Measurements from ENCODE around the gene ARHGAP8. TPM values are rescaled to one million over a fixed set of nuclear protein-coding genes. Genes with fewer than 3 reads are reported as not detected.

Gene ARHGAP8
- total and polyA plus RNA-seq, 4 experiments from 2014 or later, result 0.67 TPM; not detected in 3

DNA sequence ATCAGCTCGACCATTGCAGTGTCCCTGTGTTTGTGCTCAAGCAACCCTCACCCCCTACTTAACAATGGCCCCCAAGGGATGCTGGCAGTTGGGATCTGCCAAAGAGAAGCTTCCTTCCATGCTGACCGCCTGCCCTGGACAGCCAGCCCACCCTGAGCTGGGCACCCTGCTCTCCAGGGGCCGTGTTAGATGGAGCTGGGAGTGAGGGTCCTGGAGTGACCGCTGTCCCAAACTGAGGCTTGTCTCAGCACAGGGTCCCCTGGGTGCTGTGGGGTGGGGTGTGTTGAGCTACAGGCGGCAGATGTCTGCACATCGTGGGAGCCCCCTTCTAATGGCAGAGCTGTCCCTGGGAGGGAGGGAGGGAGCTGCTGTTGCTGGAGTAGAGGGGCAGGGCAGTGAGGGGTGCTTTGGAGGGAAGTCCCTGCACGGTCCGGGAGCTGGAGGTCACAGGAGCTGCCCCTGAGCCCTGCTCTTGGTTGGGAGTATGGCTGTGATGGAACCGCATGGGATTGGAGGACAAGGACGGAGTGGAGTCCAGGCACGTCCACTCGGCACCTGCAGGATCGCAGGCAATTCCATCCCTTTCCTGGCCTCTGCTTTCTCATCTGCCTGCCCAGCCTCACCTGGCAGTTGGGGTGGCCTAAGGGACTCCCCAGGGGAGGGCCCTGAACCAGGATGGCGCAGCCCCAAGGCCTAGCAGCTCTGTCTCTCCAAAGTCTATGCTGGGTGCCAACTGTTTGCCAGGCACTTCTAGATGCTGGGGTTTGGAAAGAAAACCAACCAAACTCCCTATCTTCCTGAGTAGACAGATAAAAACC lies 126.3 kb downstream of the ARHGAP8 start:
- ChIA-PET CTCF (ENCODE audit: partially characterized antibody) (no interaction called here), POLR2A (ENCODE audit: partially characterized antibody) (no interaction called here)

GRCh38 chr22:44879301-44879680 lies 126.9 kb downstream of the ARHGAP8 start:
- H3K27ac ChIP-seq (ENCODE audit: low read depth, low read length), result no peak overlapping the region
- CTCF ChIA-PET (ENCODE audit: partially characterized antibody), result no interaction called here
- no peak for DNase-seq
- Mint-ChIP-seq H3K4me3 (no peak overlapping the region), H3K27ac (no peak overlapping the region), H3K27me3 (no peaks in the 10 kb centered on the region), H3K4me1 (no peaks in the 10 kb centered on the region), H3K9me3 (peaks cover 0 to 8% (median 0%) of the 10 kb centered on the region in 8 donors), H3K36me3 (no peaks in the 10 kb centered on the region)
- no peaks in the 10 kb centered on the region for H3K27me3 ChIP-seq (ENCODE audit: insufficient read depth, low read length)
- H3K9me3 ChIP-seq (ENCODE audit: control insufficient read depth in 1 of 2, low read length in 2 of 2), result no peaks in the 10 kb centered on the region
- no peaks in the 10 kb centered on the region for H3K36me3 ChIP-seq (ENCODE audit: insufficient read depth, low read length)
- no peak overlapping the region for H3K4me3 ChIP-seq (ENCODE audit: low read length in 2 of 2)
- intact Hi-C loops (cut with micrococcal nuclease), result no loop called here
- H3K4me1 ChIP-seq (ENCODE audit: insufficient read depth, low read length), result no peaks in the 10 kb centered on the region
- POLR2A ChIA-PET (ENCODE audit: partially characterized antibody), result no interaction called here

More for the DNA sequence above, 126.3 kb downstream of the ARHGAP8 start:
- H3K4me1 Mint-ChIP-seq, result no peaks in the 10 kb centered on the region
- Histone ChIP-seq H3K4me1 (ENCODE audit: insufficient read depth, low read length) (no peaks in the 10 kb centered on the region), H3K27ac (ENCODE audit: low read depth, low read length) (no peak overlapping the region), H3K4me3 (ENCODE audit: low read length in 2 of 2) (no peak overlapping the region), H3K9me3 (ENCODE audit: control insufficient read depth in 1 of 2, low read length in 2 of 2) (no peaks in the 10 kb centered on the region), H3K36me3 (ENCODE audit: insufficient read depth, low read length) (no peaks in the 10 kb centered on the region), H3K27me3 (ENCODE audit: insufficient read depth, low read length) (no peaks in the 10 kb centered on the region)
- H3K27me3 Mint-ChIP-seq, result no peaks in the 10 kb centered on the region
- no peaks in the 10 kb centered on the region for H3K36me3 Mint-ChIP-seq
- DNase-seq, result no peak
- intact Hi-C loops (cut with micrococcal nuclease), result no loop called here
- H3K4me3 Mint-ChIP-seq, result no peak overlapping the region
- peaks cover 0 to 8% (median 0%) of the 10 kb centered on the region in 8 donors for H3K9me3 Mint-ChIP-seq
- no peak overlapping the region for H3K27ac Mint-ChIP-seq

GRCh38 chr22:44880610-44881290 lies 128.4 kb downstream of the ARHGAP8 start:
- H3K36me3 ChIP-seq (ENCODE audit: insufficient read depth, low read length), result no peaks in the 10 kb centered on the region
- no peak for DNase-seq
- Mint-ChIP-seq H3K36me3 (no peaks in the 10 kb centered on the region), H3K4me3 (no peak overlapping the region), H3K27me3 (no peaks in the 10 kb centered on the region), H3K27ac (no peak overlapping the region), H3K9me3 (peaks cover 0 to 8% (median 0%) of the 10 kb centered on the region in 8 donors), H3K4me1 (no peaks in the 10 kb centered on the region)
- ChIA-PET POLR2A (ENCODE audit: partially characterized antibody) (no interaction called here), CTCF (ENCODE audit: partially characterized antibody) (no interaction called here)
- H3K9me3 ChIP-seq (ENCODE audit: control insufficient read depth in 1 of 2, low read length in 2 of 2), result no peaks in the 10 kb centered on the region
- no peak overlapping the region for H3K4me3 ChIP-seq (ENCODE audit: low read length in 2 of 2)
- H3K4me1 ChIP-seq (ENCODE audit: insufficient read depth, low read length), result no peaks in the 10 kb centered on the region
- intact Hi-C loops (cut with micrococcal nuclease), result no loop called here
- no peaks in the 10 kb centered on the region for H3K27me3 ChIP-seq (ENCODE audit: insufficient read depth, low read length)
- no peak overlapping the region for H3K27ac ChIP-seq (ENCODE audit: low read depth, low read length)

DNA sequence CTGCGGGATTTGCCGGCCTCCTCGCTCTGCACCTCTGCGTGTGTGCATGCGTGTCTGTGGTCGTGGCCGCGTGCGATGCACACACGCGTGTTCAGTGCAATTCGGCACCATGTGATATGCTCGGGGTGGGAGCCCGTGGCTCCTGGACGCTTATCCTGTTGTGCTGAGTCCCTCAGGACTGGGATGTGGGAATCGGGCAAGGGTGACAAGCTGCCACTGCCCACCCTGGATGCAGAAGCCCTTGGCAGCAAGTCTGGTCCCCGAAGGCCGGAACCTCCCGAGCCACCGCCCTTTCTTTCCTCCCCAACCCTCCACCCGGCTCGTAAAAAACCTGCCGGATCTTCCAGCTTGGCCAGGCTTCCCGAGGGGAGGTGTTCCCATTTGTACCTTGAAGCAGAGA lies 129.2 kb downstream of the ARHGAP8 start:
- DNase-seq, result no peak
- peaks cover 0 to 6% (median 0%) of the 10 kb centered on the region in 8 donors for H3K9me3 Mint-ChIP-seq
- H3K27me3 ChIP-seq (ENCODE audit: insufficient read depth, low read length), result no peaks in the 10 kb centered on the region
- no peak overlapping the region for H3K27ac ChIP-seq (ENCODE audit: low read depth, low read length)
- H3K36me3 ChIP-seq (ENCODE audit: insufficient read depth, low read length), result no peaks in the 10 kb centered on the region
- H3K4me3 Mint-ChIP-seq, result no peak overlapping the region
- no peaks in the 10 kb centered on the region for H3K9me3 ChIP-seq (ENCODE audit: control insufficient read depth in 1 of 2, low read length in 2 of 2)
- H3K27ac Mint-ChIP-seq, result peak overlapping the region in 1 of 7 donors; percentile 31
- H3K27me3 Mint-ChIP-seq, result peaks cover 0 to 2% of the 10 kb centered on the region in 2 donors
- no peaks in the 10 kb centered on the region for H3K4me1 ChIP-seq (ENCODE audit: insufficient read depth, low read length)
- intact Hi-C loops (cut with micrococcal nuclease), result no loop called here
- H3K4me1 Mint-ChIP-seq, result no peaks in the 10 kb centered on the region
- H3K4me3 ChIP-seq (ENCODE audit: low read length in 2 of 2), result no peak overlapping the region
- POLR2A ChIA-PET (ENCODE audit: partially characterized antibody), result no interaction called here
- no peaks in the 10 kb centered on the region for H3K36me3 Mint-ChIP-seq
- CTCF ChIA-PET (ENCODE audit: partially characterized antibody), result no interaction called here

GRCh38 chr22:44882226-44882905 lies 130.0 kb downstream of the ARHGAP8 start:
- H3K27me3 ChIP-seq (ENCODE audit: insufficient read depth, low read length), result no peaks in the 10 kb centered on the region
- no peaks in the 10 kb centered on the region for H3K36me3 ChIP-seq (ENCODE audit: insufficient read depth, low read length)
- Mint-ChIP-seq H3K27me3 (peaks cover 0 to 2% of the 10 kb centered on the region in 2 donors), H3K4me3 (no peak overlapping the region), H3K4me1 (no peaks in the 10 kb centered on the region), H3K27ac (no peak overlapping the region), H3K9me3 (peaks cover 0 to under 1% (median 0%) of the 10 kb centered on the region in 8 donors), H3K36me3 (no peaks in the 10 kb centered on the region)
- intact Hi-C loops (cut with micrococcal nuclease), result no loop called here
- H3K4me3 ChIP-seq (ENCODE audit: low read length in 2 of 2), result no peak overlapping the region
- ChIA-PET POLR2A (ENCODE audit: partially characterized antibody) (no interaction called here), CTCF (ENCODE audit: partially characterized antibody) (no interaction called here)
- DNase-seq, result no peak
- no peaks in the 10 kb centered on the region for H3K4me1 ChIP-seq (ENCODE audit: insufficient read depth, low read length)
- H3K27ac ChIP-seq (ENCODE audit: low read depth, low read length), result no peak overlapping the region
- H3K9me3 ChIP-seq (ENCODE audit: control insufficient read depth in 1 of 2, low read length in 2 of 2), result no peaks in the 10 kb centered on the region

- POLR2A ChIA-PET (ENCODE audit: partially characterized antibody), result no interaction called here
- Mint-ChIP-seq H3K4me1 (no peaks in the 10 kb centered on the region), H3K9me3 (no peaks in the 10 kb centered on the region), H3K27me3 (peaks cover 0 to 2% of the 10 kb centered on the region in 2 donors), H3K4me3 (no peak overlapping the region), H3K36me3 (no peaks in the 10 kb centered on the region), H3K27ac (no peak overlapping the region)
- Histone ChIP-seq H3K4me1 (ENCODE audit: insufficient read depth, low read length) (no peaks in the 10 kb centered on the region), H3K27me3 (ENCODE audit: insufficient read depth, low read length) (no peaks in the 10 kb centered on the region), H3K27ac (ENCODE audit: low read depth, low read length) (no peak overlapping the region), H3K36me3 (ENCODE audit: insufficient read depth, low read length) (no peaks in the 10 kb centered on the region), H3K9me3 (ENCODE audit: control insufficient read depth in 1 of 2, low read length in 2 of 2) (no peaks in the 10 kb centered on the region), H3K4me3 (ENCODE audit: low read length in 2 of 2) (no peak overlapping the region)
- no peak for DNase-seq
- intact Hi-C loops (cut with micrococcal nuclease), result no loop called here
- CTCF ChIA-PET (ENCODE audit: partially characterized antibody), result no interaction called here
Measured at GRCh38 chr22:44883011-44883421, 130.6 kb downstream of the ARHGAP8 start.

- H3K4me3 ChIP-seq (ENCODE audit: low read length in 2 of 2), result no peak overlapping the region
- CTCF ChIA-PET (ENCODE audit: partially characterized antibody), result no interaction called here
- POLR2A ChIA-PET (ENCODE audit: partially characterized antibody), result no interaction called here
- H3K27ac Mint-ChIP-seq, result no peak overlapping the region
- no peaks in the 10 kb centered on the region for H3K9me3 Mint-ChIP-seq
- no peaks in the 10 kb centered on the region for H3K27me3 ChIP-seq (ENCODE audit: insufficient read depth, low read length)
- H3K27me3 Mint-ChIP-seq, result peaks cover 0 to 2% of the 10 kb centered on the region in 2 donors
- H3K36me3 ChIP-seq (ENCODE audit: insufficient read depth, low read length), result no peaks in the 10 kb centered on the region
- intact Hi-C loops (cut with micrococcal nuclease), result no loop called here
- no peaks in the 10 kb centered on the region for H3K9me3 ChIP-seq (ENCODE audit: control insufficient read depth in 1 of 2, low read length in 2 of 2)
- H3K27ac ChIP-seq (ENCODE audit: low read depth, low read length), result no peak overlapping the region
- no peak overlapping the region for H3K4me3 Mint-ChIP-seq
- H3K4me1 Mint-ChIP-seq, result no peaks in the 10 kb centered on the region
- H3K4me1 ChIP-seq (ENCODE audit: insufficient read depth, low read length), result no peaks in the 10 kb centered on the region
- DNase-seq, result no peak
- no peaks in the 10 kb centered on the region for H3K36me3 Mint-ChIP-seq
Measured at GRCh38 chr22:44884562-44884961, 132.2 kb downstream of the ARHGAP8 start.
